ENCODE results near the gene PARD3.

GRCh38 chr10:34709637-34710390, 105.3 kb downstream of the PARD3 start:
- TF ChIP-seq CTCF (IDR thresholded peaks at IDR 0.05; ENCODE audit: extremely low read depth in 1 of 2, insufficient read depth in 1 of 2, low read depth in 1 of 2, low read length in 2 of 2) = no peak
- TF ChIP-seq POLR2A (IDR thresholded peaks at IDR 0.05; ENCODE audit: low read depth, low read length) = no peak
- no peak for TF ChIP-seq EZH2 (IDR thresholded peaks at IDR 0.05; ENCODE audit: borderline replicate concordance, low read depth, low read length, severe bottlenecking)
- TF ChIP-seq MYC (IDR thresholded peaks at IDR 0.05; ENCODE audit: low read depth, low read length) = no peak
- TF ChIP-seq POLR2AphosphoS5 (IDR thresholded peaks at IDR 0.05; ENCODE audit: insufficient read depth, low read depth, low read length) = no peak
- no peak for TF ChIP-seq FOS (IDR thresholded peaks at IDR 0.05; ENCODE audit: borderline replicate concordance, insufficient read depth, low read length)
- TF ChIP-seq MAX (IDR thresholded peaks at IDR 0.05; ENCODE audit: insufficient read depth, insufficient read length) = no peak
- TF ChIP-seq GATA2 (IDR thresholded peaks at IDR 0.05; ENCODE audit: insufficient read depth, insufficient read length, low read depth, low read length) = no peak
- TF ChIP-seq JUN (IDR thresholded peaks at IDR 0.05; ENCODE audit: borderline replicate concordance, insufficient read depth, insufficient read length, low read depth) = no peak
